ENCODE data around the gene PXMP4. TPM values are rescaled to one million over a fixed set of nuclear protein-coding genes. Genes with fewer than 3 reads are reported as not detected.

PXMP4 gene
- total RNA-seq, 1 donor from 2014 or later = 11.3 TPM

DNA sequence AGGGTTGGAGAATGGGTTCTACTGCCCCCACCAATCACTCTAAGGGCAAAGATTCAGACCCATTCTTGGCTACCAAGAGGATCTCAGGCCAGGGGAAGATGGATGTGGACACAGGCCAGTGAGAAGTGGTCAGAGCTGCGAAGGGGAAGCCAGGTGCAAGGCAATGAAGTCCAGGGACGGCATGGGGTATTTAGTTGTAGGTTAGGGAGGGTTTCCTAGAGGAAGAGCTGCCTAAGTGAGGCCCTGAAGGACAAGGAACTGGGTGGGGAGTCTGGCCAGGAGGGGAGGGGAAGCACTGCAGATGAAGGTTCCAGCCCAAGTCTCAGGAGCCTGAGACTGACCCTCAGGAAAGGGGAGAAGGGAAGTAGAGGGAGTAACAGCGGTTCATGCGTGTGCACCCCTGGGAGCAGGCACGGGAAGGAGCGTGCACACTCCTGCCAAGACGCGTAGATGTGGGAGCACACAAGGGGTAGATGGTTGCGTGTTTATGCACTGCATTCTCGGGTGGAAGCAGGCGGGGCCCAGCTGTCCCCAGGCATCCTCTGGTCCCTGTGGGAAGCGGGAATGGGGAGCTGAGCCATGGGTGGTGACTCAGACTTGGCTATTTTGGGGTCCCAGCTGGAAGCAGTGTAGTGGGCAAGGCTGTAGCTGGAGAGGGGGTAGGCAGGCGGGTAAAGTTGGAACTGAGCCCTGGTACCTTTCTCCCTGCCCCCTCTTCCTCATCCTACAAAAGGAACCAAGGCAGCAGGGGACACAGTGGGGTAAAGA is 50.1 kb downstream of the PXMP4 start:
- DNase-seq (ENCODE audit: low spot score) = no peak

DNA sequence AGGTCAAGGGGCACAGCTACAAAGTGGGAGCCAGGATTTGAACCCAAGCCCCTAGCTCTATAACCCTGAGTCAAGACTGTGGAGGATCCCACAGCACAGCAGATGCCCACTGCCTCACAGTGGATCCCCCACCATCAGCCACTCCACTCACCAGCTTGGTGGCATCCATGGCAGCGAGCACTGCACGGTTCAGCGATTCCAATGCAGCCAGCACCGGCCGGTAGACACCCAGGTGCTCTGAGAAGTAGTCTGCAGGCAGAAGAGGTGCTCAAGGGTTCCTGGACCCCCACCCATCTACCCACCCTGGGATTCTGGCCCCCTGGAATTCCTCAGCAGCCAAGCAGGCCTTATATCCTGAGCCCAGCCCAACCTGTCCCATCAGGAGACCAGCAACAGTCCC is 50.9 kb downstream of the PXMP4 start:
- no peak for DNase-seq (ENCODE audit: low spot score)

- DNase-seq (ENCODE audit: low spot score) = no peak
Measured at GRCh38 chr20:33668466-33669155, 51.5 kb downstream of the PXMP4 start.

DNA sequence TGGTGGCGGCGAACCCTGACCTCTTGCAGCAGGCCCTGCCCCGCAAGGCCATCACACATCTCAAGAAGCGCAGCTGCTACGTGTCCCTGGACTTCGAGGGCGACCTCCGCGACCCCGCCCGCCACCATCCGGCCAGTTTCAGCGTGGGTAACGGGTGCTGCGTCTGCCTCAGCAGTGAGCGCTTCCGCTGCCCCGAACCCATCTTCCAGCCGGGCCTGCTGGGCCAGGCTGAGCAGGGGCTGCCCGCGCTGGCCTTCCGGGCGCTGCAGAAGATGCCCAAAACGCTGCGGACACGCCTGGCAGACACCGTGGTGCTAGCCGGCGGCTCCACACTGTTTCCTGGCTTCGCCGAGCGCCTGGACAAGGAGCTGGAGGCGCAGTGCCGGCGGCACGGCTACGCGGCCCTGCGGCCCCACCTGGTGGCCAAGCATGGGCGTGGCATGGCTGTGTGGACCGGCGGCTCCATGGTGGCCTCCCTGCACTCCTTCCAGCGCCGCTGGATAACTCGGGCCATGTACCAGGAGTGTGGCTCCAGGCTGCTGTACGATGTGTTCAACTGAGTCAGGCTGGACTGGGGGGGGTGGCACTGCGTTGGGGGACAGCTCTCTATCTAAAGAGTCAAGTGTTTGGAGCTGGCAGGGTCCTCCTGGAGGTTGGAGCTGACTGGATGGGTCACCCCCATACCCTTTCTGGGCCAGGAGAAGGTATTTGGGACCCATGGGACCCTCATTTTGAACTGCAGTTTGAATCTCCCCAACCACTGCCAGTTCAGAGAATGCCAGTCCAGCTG is 52.2 kb downstream of the PXMP4 start:
- peak; percentile 65 for DNase-seq (ENCODE audit: low spot score)

DNA sequence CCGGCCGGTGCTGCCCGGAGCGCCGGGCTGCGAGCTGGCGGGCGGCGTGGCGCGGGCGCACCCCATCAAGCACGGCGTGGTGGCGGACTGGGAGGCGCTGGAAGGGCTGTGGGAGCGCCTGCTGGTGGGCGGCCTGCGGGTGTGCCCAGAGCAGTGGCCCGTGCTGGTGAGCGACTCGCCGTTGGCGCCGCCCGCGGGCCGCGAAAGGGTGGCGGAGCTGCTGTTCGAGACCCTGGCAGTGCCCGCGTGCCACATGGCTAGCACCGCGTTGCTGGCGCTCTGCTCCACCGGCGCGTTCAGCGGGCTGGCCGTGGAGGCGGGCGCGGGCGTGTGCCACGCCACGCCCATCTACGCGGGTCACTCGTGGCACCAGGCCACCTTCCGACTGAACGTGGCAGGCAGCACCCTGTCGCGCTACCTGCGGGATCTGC is 52.9 kb downstream of the PXMP4 start:
- DNase-seq (ENCODE audit: low spot score) = no peak

- peak; percentile 99 for DNase-seq (ENCODE audit: low spot score)
Measured at GRCh38 chr20:33666293-33667244, 53.5 kb downstream of the PXMP4 start, which contains the start of gene ACTL10. Gene ACTL10, plus strand, starts transcription at chr20:33666943. Its CDS starts 555 bp downstream, at chr20:33667498.

DNA sequence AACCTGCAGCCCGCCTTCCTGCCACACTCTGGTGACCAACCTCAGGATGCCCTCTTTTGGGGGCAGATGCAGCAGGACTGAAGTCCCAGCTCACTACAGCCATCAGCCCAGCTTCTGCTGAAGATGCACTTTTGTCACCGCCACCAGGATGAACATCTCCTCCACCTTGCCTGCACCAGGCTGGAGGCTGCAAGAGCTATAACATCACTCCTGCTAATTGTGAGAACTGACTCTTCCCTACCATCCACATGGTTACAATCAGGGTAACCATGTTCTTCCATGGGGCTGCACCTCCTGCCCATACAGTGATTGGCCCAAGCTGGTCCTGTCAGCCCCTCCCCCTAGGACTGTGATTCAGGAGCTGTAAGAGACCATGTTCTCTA is 55.4 kb downstream of the PXMP4 start:
- DNase-seq (ENCODE audit: low spot score) = no peak

DNA sequence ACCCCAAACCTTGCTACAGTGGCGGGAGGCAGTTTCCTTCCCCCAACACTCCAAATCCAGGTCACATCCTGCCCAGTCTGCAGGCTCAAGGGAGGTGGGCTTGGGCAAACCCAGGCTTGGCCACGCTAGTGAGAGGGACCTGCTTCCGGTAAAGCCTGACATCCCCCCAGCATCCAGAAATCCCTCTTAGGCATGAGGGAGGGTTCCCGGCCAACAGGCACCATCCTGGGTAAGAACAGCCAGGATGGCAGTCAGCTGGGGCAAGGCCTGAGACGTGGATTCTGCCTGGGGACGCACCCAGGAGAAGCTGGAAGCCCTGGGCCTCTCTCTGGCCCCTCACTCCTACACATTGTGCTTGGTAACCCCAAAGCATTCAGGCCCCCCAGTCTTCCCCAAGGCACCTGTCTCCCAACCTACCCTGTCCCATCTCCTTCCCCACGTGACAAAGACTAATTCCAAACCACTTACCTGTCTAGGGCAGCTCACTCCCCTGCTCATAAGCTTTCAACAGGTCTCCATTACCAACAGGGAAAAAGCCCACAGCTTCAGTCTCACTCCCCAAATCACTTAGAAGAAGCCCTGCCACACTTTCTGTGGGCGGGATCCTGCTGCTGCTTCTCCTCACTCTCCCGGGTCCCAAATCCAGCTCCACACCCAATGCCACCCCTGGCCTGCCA is 55.9 kb downstream of the PXMP4 start:
- no peak for DNase-seq (ENCODE audit: low spot score)

GRCh38 chr20:33663161-33664084 is 56.7 kb downstream of the PXMP4 start:
- peak; percentile 88 for DNase-seq (ENCODE audit: low spot score)

DNA sequence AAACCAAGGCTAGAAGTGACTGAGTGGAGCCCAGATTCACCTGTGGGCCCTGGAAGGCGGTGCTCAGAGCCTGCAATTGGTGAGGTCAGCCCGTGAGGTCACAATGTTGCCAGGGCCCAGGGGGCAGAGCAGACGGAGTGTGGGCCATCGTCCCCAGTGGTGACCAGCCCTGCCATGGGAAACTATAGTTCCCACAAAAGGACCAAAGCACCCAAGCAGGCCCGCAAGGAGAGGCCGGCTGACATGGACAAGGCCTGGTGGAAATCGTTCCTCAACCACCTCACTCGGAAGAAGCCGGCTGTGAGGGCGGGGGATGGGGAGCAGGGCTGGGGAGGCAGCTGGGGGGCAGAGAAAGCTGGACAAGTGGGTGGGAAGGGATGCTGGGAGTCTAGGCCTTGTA is 57.9 kb downstream of the PXMP4 start, which contains the start of gene C20orf144:
Gene C20orf144 (plus strand): TSS at position 156 of the 400 bp plus-strand sequence. CDS start 19 bp downstream, at position 175.
- no peak for DNase-seq (ENCODE audit: low spot score)

GRCh38 chr20:33660685-33661058 is 59.4 kb downstream of the PXMP4 start:
- DNase-seq (ENCODE audit: low spot score) = no peak

GRCh38 chr20:33660035-33660684 is 60.0 kb downstream of the PXMP4 start:
- no peak for DNase-seq (ENCODE audit: low spot score)

- DNase-seq (ENCODE audit: low spot score) = no peak
Measured at GRCh38 chr20:33659341-33660034, 60.6 kb downstream of the PXMP4 start.

DNA sequence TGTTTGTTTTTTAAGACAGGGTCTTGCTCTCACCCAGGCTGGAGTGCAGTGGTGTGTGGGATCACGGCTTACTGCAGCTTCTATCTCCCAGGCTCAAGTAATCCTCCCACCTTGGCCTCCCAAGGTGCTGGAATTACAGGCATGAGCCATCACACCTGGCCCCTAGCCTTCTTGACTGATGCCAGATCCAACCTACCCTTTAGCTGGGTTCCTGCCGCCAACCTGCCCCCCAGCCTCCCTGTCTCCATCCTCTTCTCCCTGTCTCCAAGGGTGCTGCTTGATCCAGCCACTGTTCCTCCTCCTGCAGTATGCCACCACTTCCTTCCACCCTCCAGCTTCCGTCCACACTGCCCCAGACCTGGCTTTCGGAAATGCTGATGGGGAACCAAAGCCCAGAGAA is 61.2 kb downstream of the PXMP4 start:
- DNase-seq (ENCODE audit: low spot score) = no peak

- DNase-seq (ENCODE audit: low spot score) = no peak
Measured at GRCh38 chr20:33658510-33658909, 61.6 kb downstream of the PXMP4 start.

DNA sequence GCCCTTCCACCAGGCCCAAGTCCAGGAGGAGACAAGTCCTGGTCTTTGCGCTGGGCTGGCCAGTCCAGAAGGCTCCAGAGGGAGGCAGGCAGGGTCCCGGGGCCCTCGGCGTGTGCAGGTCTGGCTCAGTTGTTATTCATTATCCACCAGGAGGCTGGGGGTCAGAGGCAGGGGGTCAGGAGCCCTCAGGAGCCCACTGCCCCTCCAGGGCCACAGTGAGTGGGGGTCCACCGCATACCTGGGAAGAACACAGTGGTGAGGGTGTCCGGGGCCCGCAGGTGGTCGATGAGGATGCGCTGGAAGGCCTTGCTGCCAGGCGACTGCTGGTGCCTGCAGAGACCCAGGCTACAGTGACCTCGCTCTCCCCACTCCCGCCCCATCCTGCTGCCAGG is 62.4 kb downstream of the PXMP4 start:
- DNase-seq (ENCODE audit: low spot score) = no peak

- DNase-seq (ENCODE audit: low spot score) = no peak
Measured at GRCh38 chr20:33656783-33657703, 63.1 kb downstream of the PXMP4 start.
